Activated naive CD8-positive, alpha-beta T cell treated with anti-CD3 and anti-CD28 coated beads, Interleukin-2, amount 50 U/mL, for 16 hours (primary cell): ENCODE measurements around the gene GJD3.

Experiments used
- DNase-seq: peaks from one replicate; pipeline ENCODE4 v3.0.0-alpha.2; 2020; ENCODE audit warnings: low read depth, low spot score

Gene GJD3

DNA sequence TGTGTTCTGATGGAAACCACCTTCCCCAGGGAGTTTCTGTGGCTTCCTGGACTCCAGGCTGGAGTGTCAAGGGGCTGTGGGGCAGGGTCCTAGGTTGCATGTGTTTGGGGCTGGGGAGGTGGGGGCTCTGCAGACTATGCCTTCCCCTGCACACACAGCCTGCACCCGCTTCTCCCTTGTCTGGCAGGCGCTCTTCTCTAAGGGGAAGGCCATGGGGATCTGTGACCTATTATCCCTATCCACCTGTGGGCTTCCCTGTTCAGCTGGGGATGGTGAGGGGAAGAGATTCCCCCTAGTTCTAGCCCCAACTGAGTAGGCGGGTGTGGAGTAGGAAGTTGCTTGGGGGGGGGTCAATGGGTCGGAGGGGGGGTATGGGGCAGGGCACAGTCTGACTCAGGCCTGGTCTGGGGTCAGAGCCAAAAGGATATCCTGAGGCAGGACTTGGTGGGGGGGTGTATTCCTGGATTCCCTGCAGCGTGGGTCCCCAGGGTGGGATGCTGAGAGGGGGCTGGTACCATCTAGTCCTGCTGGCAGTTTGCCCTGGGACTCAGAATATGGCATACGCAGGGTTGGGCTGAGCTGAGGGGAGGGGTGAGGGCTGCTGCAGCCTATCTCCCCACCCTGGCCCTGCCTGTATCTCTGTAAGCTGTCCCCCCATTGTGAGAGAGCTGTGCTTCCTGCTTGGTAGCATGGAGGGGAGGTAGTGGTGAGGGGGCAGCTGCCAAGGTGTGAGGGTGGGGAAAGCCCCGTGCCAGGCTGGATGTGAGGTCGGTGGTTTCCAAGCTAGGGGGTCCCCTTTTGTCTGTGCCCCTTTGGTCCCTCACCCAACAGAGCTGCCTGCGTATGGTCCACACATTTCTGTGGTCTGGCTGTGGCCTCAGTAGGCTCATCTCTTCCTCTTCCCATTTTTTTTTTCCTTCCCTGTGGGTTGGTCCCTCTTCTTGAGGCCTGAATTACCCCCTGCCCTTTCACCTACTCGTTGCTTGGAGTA lies 40.9 kb downstream of the GJD3 start:
- peak; percentile 52 for DNase-seq

DNA sequence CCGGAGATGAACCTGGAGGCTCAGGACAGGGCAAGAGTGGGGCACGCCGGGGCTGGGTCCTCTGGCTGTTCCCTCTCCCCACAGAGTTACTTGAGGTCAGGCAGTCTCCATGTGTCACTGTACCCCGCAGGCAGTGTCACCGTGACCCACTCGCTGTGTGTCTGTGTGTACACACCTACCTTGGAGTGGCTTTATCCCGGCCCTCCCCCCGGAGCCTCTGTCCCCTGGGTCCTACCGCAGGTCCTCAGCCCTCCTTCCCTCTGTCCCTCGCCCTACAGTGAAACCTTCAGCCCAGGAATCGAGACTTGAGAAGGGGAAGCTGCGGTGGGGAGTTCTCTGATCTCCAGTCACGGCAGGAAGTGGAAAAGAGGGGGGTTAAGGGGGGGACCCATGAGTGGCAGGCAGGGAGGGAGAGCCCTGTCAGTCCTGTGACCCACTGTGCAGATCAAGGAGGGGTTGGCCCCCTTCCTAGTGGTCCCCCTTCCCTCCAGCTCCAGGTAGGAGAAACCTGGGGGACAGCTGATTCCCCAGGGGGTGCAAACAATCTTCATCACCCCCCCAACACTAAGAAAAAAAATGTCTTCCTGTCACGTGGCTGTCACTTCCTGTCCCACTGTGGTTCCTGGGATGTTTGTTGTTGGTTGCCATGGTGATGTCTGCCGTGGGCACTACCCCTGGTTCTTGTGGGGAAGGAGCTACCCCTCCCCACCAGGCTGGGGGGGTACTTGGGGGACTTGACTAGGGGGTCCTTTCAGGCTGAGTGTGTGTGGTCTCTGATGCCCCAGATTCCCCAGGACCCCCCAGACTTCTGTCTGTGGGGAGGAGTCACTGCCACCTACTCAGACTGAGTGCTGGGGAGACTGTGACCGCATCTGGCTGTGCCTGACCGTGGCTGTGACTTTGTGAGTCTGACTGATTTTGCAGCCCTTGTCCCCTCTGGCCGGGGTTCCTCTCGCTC lies 41.9 kb downstream of the GJD3 start:
- peak; percentile 70 for DNase-seq

GRCh38 chr17:40321961-40322357 lies 42.6 kb downstream of the GJD3 start:
- no peak for DNase-seq

- DNase-seq = no peak
Observed at GRCh38 chr17:40321524-40321929, 43.0 kb downstream of the GJD3 start.

DNA sequence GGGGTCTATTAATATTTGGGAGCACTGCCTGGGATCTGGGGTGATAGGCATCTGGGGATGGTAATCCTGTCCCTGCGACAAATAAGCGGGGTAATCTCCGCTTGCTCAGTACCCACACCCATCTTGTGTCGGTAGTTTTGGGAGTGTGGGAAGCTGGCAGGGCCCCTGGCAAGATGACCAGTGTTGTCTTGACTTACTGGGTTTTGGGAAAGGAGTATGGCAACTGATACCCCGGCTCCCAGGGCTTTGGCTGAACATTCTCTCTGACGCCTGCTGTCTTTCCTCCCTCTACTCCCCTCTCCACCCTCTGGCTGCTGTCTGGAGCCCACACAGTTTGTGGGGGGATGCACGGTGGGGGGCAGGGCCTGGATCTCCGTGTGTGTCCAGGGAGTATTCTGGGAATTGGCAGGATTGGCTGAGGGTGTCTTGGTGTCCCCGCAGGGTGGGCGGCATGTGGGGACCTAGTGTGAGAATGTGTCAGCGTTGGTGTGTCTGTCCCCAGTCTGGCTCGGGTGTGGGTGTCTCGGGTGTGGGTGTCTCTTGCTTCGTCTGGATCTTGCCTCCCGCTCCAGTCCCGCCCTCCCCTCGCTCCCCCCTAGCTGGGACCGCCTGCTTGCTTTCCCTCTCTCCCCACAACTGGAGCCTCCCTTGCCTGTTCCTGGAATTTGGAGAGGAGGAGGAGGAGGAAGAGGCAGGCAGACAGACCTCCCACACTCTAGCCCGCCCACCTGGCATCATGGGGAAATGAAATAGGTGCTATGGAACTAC lies 43.6 kb downstream of the GJD3 start:
- no peak for DNase-seq

GRCh38 chr17:40319651-40320540 lies 44.6 kb downstream of the GJD3 start:
- no peak for DNase-seq

- no peak for DNase-seq
Observed at GRCh38 chr17:40318830-40319391, 45.6 kb downstream of the GJD3 start.

- peak; percentile 87 for DNase-seq
Observed at GRCh38 chr17:40317880-40318829, 46.4 kb downstream of the GJD3 start.

DNA sequence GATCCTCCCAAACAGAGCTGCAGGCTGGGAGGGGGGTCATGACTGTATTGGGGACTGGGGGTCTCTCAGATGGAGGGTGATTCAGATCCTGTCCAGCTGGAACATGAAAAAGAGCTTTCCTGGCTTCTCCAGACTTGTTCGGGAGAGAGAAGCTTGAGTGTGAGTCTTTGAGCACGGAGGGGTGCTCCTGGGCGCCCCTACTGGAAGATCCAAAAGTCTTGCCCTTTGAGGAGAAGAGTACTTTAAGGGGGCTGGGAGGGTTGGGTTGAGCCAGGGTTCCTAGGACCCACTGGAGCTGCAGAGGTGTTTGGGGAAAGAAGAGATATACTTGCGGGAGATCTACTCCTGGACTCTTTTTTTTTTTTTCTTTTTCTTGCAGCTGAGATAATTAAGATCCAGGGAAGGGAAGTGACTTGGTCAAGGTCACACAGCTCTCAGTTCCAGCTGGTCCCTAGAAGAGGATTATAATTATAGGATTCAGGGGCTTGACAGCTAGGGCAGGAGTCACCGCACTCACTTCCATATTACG lies 47.1 kb downstream of the GJD3 start:
- DNase-seq = no peak

DNA sequence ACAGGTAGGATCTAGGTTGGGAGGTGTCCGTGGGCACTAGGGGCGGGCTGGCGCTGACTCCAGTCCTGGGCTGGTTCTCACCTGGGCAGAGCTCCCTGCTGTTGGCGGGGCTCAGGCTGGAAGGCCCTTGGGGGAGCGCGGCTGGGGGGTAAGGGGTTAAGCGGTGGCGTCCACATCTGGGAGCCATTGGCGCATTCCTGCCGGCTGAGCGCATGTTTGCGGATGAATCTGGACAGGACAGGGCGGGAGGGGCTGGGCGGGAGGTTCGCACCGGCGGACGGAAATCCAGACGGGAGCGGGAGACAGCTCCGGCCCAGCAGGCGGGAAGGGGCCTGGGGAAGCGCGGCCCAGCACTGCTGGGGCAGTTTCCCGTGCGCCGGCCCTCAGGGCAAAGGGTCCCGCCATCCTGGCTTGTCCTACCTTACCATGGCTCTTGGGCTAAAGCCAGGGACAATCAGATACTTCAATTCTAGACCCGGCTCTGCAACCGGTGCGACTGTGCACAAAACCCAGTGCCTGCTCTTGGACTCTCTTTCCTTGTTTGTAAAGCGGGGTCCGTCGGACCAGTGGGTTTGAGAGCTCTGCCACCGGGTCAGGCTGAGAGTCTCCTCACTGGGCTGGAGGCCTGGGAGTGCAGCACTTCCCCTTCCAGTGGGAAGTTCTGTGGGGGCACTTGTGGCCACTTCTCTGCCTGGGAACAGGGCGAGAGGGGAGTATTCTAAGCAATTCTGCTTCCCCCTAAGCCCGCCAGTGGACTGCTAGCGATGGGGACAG lies 47.8 kb downstream of the GJD3 start:
- DNase-seq = no peak

DNA sequence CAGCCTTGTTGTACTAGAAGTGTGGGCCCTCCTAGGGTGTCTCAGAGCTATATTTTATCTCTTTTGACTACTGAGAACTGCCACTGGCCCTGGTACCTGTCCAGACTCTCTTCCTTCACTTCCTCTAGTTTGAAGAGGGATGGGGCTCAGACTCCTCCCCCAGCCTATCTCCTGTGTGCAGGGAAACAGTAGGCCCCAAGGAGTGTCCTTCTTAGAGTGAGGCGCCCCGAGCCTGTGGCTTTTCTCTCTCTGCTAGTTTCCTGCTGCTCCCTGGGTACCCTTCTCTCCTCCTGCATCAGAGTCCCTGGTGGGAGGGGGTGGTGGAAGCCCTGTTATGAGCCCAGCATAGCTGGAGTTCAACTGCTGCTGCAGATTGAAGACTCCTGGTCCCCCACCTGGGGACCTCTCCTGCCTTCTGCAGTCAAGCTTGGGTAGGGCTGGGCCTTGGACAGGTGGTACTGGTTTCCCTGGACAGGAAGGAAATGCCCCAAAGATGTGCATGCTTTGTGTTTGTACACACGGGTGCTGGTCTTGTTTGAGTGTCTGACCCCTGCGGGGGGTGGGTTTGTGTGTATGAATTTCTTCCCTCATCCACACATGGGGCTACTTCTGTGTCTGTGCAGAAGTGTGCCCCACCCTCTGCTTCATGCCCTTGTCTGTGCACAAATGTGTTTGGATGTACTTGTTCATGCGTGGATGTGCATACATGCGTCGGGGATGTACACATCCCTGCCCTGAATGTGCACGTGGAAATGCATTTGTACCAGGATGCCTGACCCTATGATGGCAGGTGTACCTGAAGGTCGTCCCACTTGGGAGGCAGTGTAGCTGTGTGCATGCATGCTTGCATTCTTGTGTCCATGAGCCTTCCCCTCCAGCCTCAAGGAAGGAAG lies 48.6 kb downstream of the GJD3 start:
- DNase-seq = no peak

GRCh38 chr17:40315206-40315605 lies 49.3 kb downstream of the GJD3 start:
- DNase-seq = no peak

- peak; percentile 70 for DNase-seq
Observed at GRCh38 chr17:40314584-40314956, 50.0 kb downstream of the GJD3 start.

DNA sequence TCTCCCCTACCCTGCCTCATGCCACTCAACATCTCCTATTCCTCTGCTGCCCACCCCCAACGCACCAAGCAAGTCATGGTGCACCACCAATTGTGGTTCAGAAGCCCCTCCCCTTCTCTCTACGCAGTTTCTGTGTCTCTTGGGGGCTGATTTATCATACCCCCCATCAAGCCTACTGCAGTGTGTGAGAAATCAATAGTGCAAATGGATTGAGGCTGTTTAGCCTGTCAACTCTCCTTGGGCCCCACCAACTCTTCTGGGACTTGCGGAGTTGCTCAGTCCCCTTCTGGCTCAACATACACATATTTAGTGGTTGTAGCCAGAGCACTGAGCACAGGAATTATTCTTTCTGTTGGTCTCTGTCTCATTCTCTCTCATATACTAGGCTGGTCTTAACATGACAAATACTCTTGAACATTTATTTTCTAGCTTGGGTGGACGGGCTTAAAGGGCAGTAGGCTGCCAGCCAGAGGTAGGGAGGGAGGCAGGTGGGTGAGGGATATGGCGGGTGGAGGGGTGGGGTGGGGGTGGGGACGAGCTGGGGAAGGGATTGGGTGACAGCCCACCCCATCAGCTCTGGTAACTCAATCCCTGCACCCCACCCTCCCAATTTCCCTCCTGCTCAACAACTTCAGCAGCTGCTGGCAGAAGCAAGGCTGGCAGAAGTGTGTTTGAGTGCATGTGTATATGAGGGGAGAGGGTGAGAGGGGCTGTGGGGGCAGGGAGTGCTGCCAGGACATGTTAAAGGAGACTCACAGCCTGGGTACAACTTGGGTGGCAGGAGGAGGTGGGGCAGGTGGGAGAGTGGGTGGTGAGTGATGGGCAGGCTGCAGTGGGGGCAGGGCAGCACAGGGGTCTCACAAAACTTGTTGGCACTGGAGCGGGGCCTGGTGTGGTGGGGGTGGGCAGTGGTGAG lies 50.6 kb downstream of the GJD3 start:
- no peak for DNase-seq
